Colon (tissue), 2 donors: Measurements from ENCODE around the gene BEND7.

Experiments
- FAIRE-seq: peaks from 2 replicates; lab custom pipeline; 2012; peaks lifted over from hg19 to GRCh38; lab: Jason Lieb, UNC
- donor health status: control.
- donor health status: control.

Gene BEND7

GRCh38 chr10:13520194-13520593 is 8.6 kb downstream of the BEND7 start:
- no peak for FAIRE-seq

- FAIRE-seq: no peak
Measured at GRCh38 chr10:13518076-13518692, 10.6 kb downstream of the BEND7 start.

DNA sequence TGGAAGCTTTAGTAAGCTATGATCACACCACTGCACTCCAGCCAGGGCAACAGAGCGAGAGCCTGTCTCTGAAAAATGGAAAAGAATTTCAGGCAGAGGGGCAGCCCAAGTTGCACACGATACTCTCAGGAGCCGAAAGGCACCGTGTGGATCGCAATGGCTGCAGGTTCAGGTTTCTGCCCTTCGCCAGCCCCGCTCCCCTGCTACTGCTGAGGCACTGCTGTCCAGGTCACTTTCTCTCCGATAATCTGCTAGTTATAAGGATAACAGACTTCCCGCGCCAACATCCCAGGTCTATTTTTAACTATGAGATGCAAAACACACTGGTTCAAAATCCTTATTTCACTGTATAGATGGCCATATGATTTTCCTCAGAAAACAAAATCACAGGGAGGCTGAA is 11.1 kb downstream of the BEND7 start:
- FAIRE-seq: no peak

DNA sequence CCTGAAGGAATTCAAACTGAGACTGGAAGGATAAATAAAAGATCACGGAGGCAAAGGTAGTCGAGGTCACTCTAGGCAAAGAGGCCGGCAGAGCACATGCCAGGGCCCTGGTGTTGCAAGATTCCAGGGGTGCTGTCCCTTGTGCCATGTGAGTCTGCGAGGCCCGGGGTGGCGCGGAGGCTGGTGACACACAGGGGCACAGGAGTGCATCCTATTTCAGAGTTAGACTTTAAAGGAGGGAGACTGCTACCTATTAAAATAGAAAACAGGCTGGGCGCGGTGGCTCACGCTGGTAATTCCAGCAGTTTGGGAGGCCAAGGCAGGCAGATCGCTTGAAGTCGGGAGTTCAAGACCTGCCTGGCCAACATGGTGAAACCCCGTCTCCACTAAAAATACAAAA is 12.6 kb downstream of the BEND7 start:
- FAIRE-seq: no peak

- no peak for FAIRE-seq
Measured at GRCh38 chr10:13515467-13515866, 13.3 kb downstream of the BEND7 start.

- FAIRE-seq: no peak
Measured at GRCh38 chr10:13514296-13514695, 14.5 kb downstream of the BEND7 start.

DNA sequence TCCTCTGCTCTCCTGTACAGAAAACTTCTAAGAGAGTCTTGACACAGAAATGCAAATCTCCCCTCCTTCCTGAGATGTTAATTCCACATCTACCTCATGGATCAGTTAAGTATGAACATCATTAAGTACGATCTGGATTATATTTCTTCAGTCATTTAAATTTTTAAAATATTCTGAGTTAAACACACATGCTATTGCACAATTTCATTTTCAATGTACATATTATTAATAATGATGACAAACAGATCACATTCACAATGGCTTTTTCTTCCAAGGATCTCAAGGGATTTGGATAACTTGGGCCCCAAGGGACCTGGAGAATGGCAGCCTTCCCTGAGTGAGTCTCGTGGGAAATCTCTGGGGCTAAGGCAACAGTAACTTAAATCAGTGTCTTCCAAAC is 16.2 kb downstream of the BEND7 start:
- no peak for FAIRE-seq

- no peak for FAIRE-seq
Measured at GRCh38 chr10:13511409-13511808, 17.4 kb downstream of the BEND7 start.

GRCh38 chr10:13505052-13505680 is 23.6 kb downstream of the BEND7 start:
- no peak for FAIRE-seq

- no peak for FAIRE-seq
Measured at GRCh38 chr10:13503745-13504463, 24.9 kb downstream of the BEND7 start.

GRCh38 chr10:13502380-13502779 is 26.4 kb downstream of the BEND7 start:
- no peak for FAIRE-seq

- no peak for FAIRE-seq
Measured at GRCh38 chr10:13500201-13500600, 28.6 kb downstream of the BEND7 start.

DNA sequence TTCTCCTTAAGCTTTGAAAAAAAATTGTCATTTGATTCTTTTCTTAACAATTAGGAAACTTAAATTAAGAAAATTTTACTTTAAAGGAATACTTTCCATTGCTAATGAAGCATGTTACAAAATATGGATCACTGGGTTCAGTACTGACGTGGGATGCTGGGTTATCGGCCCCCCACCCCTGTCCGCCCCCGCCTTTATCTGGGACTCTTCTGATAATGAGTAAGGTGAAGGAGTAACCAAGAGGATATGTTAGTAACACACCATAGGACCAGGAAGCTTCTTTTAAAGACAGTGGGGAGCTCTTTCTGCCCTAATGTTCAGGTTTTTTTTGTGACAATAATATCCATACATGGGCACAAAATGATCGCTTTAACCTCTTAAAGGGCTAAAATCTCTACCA is 29.7 kb downstream of the BEND7 start:
- FAIRE-seq: no peak

GRCh38 chr10:13496931-13497330 is 31.9 kb downstream of the BEND7 start:
- no peak for FAIRE-seq

DNA sequence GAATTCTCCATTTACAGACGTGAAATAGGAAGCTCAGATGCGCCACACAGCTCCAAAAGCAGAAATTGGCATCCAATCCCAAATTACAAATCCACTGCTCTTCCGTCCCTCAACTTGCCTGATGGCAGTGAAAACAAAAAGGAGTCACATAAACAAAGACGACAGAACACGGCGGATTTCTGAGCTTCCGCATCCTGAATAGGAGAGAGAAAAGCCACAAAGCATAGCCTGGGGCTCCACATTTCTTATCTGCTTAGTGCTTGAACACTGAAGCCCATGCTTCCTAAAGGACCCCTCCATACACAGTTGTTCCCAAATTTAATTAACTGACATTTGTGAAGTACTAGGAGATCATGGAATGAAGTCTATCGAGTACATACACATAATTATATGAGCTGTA is 32.6 kb downstream of the BEND7 start:
- no peak for FAIRE-seq

DNA sequence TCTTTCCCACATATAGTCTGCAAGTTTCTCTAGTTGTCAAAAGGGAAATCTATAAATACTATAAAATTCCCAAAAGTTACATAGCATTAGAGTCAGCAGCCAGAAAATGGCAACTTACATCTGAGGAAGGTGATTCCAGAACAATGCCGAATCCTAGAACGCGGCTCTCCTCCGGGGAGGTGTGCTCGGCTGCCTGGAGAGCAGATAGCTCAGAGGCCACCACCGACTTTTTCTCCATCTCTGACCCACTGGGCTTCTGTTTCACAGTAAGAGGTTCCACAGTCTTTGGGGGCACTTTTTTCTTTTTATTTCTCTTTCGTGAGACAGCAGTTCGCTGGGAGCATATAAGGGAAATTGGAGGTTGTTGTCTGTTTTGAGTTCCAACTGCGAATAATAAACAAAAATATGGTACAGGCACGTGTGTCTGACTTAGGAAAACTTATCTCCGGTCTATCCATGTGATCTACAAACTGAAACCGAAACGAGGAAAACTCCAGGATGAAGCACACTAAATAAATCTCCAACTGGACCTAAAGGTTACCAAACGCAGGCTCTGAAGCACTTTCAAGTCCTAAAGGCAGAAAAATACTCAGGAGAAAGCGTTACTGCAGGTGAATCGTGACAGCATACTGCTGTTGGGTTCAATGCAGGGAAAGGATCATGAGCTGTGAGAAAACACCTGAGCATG is 36.2 kb downstream of the BEND7 start:
- FAIRE-seq: no peak

DNA sequence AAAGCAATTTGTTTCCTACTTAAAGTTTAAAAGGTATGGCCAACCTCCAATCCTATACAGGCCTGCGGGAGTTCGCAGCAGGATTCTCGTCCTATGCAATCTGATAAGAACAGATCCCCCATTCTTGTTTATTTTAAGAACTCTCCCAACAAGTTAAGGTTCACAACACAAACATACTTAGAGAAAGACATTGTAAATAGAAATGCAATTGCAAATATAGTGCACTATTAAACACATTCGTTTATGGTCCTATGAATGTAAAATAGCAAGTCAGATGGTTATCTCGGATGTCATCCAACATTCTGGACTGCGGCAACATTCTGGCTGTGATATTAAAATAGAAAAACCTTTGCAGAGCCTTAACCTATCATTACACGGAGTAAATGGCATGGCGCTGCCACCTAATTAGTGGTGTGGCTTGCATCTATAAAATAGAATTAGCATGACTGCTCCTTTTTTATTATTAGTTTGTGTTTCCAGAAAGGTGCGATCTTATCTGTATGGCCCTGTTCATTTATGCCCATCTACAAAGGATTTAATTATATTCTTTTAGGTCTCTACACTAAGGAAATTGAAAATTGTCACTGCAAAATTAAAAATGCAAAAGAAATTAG is 37.0 kb downstream of the BEND7 start:
- FAIRE-seq: no peak

DNA sequence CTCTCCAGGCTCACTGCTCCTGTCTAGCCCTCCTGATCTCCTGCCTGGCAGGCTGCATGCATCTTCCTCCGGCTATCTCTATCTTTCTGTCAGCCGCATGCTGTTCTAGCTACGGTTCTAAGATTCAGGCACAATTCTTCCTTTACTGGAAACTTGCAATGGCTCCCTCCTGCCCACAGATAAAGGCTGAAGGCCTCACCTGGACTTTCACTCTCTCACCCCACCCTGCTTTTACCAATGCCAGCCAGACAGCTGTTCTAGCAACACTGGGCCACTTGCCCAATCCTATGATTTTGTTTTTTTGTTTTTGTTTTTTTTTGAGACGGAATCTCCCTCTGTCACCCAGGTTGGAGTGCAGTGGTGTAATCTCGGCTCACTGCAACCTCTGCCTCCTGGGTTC is 38.3 kb downstream of the BEND7 start:
- no peak for FAIRE-seq

- FAIRE-seq: no peak
Measured at GRCh38 chr10:13489035-13489599, 39.7 kb downstream of the BEND7 start.

DNA sequence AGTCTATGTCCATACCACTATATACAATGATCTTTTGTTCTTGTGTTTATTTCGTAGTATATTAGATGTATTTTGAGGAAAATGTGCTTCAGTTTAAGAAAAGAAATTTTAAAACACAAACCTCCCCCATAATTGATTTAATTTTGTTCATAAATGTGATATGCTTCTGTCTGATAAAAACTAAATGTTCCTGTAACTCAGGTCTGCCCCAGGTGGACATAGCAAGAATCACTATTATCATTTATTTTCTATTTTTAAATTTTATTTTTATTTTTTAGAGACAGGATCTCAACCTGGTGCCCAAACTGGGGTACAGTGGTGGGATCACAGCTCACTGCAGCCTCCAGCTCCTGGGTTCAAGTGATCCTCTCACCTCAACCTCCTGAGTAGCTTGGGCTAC is 43.2 kb downstream of the BEND7 start:
- no peak for FAIRE-seq

- FAIRE-seq: no peak
Measured at GRCh38 chr10:13483951-13484350, 44.9 kb downstream of the BEND7 start.

- no peak for FAIRE-seq
Measured at GRCh38 chr10:13483073-13483472, 45.7 kb downstream of the BEND7 start.
